ENCODE results near the gene CD1C.
"Not testable (repeated sequence)": the region's sequence is repeated elsewhere in the genome, so short reads cannot be mapped to it uniquely, and the experiment has no call there.

The CD1C gene

DNA sequence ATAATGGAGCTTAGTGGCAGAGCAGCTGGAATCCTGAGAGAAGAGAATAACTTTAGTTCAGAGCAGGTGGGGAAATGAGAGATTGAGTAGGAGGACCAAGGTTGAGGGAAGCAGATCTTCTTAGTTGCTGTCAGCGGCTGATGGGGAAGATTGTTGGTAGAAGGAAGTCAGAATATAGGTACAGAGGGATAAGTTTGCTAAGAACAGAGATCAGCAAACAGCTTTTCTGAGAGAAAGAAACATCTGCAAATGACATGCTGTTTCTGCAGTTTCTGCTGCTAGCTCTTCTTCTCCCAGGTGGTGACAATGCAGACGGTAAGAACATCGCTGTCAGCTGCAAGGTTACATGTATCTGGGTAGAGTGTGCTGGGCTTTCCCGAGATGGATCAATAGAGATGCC is at the start of gene CD1C:
CD1C (plus strand) TSS at position 113 of the 400 bp plus-strand sequence; CDS start at position 255, 142 bp downstream.
- DNase-seq, result no peak

DNA sequence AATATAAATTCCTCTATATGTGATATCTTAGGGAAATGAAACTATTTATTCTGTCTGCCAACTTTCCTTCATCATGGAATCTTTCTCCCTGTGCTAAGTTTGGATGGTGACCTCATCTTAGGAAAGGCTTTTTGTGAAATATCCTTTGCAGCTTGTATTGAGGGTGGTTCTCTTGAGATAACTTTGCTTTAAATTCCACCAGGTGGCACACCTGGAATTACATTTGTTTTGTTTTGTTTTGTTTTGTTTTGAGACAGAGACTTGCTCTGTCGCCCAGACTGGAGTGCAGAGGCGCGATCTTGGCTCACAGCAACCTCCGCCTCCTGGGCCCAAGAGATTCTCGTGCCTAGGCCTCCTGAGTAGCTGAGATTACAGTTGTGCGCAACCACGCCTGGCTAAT is 43.1 kb upstream of the CD1C start:
- DNase-seq, result peak; percentile 13

DNA sequence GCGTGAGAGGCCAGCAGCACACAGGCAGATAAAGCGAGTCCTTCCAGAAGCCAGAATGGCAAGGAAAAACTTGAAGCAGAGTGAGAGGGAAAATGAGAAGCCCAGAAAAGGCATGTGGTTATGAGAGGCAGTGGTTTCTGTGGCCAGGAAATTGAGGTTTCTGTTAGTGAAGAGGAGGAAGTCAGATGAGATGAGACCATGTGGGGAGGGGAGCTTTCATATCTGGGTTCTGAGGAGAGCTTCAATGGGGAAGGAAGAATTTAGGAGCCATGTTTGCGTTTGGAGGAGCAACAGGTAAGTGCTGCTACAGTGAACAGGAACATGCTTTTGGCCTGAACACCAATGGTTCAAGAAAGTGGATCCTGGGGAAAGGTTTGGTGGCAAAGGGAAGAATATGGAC is 41.6 kb upstream of the CD1C start:
- peak; percentile 56 for DNase-seq

DNA sequence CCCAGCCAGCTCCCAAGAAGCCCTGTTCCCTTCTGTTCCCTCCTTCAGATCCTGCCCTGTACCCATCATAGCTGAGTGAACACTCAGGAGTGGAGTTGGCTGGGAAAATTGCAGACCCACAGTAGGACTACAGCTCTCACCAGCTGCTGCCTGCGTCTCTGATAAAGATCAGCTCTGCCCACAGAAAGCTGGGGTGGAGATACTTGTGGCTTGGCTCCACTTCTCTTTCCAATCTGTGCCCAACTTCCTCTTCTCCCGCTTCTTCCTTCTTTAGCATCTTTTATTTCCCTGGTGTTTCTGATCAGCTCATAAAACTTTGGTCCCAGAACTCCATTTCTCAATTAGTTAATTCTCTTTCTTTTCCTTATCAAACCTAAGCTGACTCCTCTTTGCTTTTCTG is 41.0 kb upstream of the CD1C start:
- no peak for DNase-seq

DNA sequence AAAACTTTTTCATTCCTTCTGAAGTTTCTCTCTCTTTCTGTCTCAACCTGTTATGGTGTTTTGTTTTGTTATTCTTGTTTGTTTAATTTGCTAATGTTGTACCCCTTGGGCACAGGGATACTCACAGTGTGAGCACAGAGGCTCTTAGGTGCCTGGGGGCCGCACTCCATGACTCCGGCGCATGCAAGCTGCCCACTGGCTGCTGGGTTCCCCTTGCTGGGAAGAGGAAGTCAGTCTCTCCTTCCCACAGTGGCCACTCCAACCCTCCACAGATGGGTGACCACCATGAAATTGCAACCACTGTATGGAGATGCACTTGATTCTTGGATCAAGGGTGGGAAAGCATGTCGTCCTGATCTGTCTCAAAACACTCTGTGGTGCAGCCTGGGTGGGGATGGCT is 40.1 kb upstream of the CD1C start:
- no peak for DNase-seq

DNA sequence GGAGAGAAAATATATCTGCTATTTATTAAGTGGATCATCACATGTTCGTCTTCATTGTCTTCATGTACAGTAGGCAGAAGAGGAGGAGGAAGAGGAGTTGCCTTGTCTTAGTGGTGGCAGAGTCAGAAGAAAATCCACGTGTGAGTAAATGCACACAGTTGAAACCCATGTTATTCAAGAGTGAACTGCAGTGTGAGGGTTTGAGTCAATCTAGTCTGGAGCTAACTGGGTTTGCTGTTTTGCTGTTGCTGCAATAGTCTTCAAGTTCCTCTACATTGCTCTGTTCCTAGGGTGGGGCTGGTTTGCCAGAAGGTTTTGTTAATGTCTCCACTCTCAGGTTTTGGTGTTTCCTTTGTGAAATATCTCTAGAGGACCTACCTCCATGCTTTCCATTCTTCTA is 38.6 kb upstream of the CD1C start:
- no peak for DNase-seq

DNA sequence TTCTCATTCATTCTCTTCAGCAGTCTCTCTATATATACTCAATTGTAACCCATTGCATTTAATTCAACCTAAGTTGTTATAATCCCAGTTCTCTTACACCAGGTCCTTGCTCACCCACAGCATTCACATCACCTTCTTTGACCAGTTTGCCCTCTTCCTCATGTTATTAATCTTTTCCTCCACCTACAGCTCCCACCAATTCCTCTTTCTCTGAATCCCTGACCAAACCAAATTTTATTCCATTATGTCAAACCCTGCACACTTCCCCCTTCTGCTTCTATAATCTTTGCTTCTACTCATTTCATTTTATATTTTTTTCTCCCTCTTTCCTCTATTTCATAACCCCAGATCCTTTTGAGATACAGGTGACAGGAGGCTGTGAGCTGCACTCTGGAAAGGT is 34.1 kb upstream of the CD1C start:
- DNase-seq, result no peak

DNA sequence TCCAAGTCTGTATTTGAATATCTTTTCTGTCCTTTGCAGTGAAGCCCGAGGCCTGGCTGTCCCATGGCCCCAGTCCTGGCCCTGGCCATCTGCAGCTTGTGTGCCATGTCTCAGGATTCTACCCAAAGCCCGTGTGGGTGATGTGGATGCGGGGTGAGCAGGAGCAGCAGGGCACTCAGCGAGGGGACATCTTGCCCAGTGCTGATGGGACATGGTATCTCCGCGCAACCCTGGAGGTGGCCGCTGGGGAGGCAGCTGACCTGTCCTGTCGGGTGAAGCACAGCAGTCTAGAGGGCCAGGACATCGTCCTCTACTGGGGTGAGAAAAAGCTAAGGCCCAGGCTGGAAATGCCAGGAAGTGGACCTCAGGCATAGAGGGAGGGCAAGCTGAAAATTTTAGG is 33.0 kb upstream of the CD1C start:
- DNase-seq, result not testable (repeated sequence)

DNA sequence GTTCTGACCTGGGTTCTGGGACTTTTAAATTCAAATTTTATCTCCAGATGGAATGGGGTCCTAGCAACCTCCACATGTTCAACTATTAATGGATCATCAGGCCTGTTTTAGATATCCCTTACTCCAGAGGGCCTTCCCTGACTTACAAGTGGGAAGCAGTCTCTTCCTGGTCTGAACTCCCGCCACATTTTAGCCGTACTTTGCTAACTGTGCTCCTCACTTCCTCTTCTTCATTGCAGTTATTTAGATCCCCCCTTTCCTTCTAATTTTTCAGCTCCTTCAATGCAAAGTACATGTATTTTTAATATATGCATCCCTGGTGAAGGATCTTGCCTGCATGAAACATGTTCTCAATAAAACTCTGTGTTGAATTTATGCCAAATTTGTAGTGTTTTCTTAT is 31.8 kb upstream of the CD1C start:
- no peak for DNase-seq

DNA sequence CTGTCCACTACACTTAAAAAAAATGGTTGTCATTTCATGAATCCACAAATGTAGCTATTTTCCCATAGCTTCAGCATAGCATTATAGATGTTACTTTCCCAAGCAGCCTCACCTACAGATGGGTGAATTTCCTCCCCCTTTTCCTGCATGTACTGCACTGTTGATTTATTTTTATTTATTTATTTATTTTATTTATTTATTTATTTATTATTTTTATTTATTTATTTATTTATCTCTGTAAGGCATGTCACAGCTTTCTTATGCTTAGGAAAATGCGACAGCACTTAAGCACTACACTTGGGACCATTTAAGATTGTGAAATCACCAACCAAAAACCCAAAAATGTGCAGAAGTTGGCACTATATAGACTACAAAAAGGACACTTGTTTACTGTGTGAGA is 30.6 kb upstream of the CD1C start:
- DNase-seq, result no peak

DNA sequence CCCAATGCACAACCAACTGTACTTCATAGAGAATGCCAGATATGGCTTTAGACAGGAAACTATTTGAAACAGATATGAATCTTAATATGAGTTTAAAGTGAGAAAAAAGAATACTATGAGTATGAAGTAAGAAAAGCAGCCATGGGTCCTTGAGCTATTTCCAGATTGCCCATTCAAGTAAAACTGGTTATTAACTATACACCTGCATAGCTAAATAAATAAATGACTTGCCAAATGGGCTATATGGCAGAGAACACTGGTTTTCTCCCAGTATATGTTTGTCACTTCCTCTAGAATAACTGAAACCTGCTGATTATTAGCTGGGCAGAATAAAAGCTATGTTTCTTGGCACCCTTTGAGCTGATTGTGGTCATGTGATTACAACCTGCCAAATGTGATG is 17.0 kb upstream of the CD1C start:
- DNase-seq, result no peak

DNA sequence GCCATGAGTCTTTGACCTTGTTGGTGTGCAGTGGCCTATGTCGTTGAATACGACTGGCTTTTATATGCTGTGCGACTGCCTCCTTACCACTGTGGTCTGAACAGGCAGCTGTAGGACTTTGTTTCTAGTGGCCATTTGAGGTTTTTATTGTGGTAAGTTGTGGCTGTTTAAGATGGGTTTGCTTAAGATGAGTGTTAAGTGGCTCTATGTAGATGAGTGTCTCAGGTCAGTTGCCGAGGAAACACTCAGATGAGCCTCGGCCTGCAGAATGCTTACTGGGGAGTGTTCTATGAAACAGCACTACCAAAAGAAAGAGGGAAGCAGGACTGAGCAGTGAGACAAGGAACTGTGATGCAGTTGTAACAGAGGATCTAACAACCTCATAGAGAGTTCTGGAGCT is 14.9 kb upstream of the CD1C start:
- no peak for DNase-seq

DNA sequence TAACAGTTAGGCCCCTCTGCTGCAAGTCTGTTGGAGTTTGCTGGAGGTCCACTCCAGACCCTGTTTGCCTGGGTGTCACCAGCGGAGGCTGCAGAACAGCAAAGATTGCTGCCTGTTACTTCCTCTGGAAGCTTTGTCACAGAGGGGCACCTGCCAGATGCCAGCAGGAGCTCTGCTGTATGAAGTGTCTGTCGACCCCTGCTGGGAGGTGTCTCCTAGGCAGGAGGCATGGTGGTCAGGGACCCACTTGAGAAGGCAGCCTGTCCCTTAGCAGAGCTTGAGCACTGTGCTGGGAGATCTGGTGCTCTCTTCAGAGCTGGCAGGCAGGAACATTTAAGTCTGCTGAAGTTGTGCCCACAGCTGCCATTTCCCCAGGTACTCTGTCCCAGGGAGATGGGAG is 7.3 kb upstream of the CD1C start:
- not testable (repeated sequence) for DNase-seq

DNA sequence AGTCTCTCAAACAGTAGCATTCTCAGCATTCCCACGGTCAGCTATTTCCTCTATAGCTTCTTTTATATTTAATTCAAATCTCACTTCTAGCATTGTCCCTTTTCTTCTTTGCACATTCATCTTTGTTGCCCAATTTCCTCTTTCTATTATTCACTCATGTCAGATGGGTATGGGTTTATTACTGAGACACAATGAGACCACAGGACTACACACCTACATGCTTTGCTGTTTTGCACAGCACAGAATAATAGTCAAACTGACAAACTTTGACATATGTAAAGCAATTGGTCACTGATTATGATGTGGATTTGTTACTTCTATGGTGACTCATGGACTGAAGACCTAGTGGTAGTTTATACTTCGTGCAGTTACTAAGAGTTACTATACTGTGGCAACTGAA is 5.8 kb upstream of the CD1C start:
- no peak for DNase-seq

DNA sequence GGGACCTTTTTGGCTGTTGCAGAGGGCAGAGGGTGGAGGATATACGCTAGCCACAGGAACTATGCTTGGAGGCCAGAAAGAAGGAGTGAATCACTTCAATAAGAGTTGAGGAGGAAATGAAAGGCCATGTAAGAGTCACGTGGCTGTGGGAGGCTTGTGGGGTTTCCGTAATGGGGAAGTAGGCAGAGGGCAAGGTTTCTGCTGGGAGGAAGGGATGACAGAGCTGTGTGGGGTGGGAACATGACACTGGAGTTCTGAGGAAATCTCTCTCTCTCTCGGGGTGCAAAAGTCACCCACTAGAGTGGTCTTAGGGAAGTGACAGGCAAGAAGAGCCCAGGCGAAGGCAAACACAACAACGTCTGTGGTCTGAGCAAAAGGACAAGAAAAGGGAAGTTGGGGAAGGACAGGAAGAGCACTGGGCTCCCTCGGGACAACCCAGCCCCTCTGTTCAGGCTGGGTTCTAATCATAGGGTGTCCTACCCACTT is 3.9 kb upstream of the CD1C start:
- peak; percentile 8 for DNase-seq

DNA sequence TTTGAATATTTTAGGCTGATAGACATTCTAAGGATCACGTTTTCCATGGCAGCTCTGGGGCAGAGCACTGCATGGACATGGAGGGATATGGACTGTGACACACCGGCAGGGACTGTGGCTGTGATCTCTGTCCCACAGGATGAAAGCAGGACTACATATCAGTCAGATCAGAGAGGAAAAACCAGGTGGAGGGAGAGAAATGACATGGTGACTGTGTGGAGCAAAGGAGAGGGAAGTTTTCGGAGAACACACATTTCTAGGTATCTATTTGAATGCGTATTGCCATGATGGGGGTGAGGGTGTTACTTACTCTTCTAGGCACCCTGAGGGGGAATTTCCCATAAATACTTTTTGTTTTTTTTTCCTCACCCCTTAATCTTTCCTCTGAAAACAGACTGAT is 3.2 kb upstream of the CD1C start:
- DNase-seq, result no peak

DNA sequence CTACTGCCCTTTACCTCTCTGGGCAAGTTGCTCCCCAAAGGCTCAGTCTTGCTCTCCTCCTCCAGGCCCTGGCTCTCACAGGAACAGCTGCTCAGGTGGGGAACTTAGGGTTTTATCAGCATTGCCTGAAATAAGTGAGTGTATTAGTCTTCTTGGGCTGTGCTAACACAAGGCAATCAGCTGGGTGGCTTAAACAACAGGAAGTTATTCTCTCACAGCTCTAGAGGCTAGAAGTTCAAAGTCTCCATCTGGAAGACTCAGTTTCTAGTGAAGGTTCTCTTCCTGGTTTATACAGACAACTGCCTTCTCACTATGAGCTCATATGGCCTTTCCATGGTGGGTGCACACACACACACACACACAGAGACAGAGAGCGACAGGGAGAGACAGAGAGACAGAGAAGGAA is 2.8 kb upstream of the CD1C start:
- DNase-seq, result no peak

DNA sequence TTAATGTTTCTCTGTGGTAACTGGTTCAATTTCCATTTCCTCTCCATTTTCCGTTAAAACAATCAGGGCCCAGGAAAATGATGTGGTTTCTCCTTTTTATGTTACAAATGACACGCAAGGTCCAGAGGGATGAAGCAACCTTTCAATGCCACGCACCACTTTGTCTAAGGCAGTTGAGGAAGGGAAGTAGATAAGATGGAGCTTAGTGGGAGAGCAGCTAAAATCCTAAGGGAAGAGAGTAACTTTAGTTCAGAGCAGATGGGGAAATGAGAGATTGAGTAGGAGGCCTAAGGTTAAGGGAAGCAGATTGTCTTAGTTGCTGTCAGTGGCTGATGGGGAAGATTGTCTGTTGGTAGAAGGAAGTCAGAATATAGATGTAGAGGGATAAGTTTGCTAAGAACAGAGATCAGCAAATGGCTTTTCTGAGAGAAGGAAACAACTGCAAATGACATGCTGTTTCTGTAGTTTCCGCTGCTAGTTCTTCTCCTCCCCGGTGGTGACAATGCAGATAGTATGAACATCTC is 660 bp downstream of the CD1C start:
- DNase-seq, result no peak

DNA sequence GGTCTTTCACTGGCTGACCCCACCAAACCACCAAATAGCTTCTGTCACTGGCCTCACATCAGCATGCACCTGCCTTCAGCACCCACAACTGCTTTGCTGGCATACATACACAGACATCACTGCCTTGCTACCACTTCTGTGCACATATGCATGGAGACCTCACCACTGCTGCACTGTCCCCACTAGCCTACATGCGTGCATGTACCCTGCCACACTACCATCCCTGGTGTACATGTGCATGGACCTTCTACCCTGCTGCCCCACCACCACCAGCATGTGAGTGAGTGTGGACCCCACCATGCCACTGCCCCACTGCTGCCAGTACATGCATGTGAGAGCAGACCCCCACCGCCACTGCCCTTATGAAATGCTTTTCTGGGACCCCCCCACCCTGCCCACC is 6.1 kb downstream of the CD1C start:
- no peak for DNase-seq

DNA sequence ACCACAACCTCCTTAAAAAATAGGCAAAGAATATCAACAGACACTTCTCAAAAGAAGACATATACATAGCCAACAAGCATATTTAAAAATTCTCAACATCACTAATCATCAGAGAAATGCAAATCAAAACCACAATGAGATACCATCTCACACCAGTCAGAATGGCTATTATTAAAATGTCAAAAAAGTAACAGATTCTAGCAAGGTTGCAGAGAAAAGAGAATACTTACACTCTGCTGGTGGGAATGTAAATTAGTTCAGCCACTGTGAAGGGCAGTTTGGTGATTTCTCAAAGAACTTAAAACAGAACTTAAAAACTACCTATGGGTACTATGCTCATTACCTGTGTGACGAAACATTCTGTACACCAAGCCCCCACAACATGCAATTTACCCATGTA is 20.9 kb downstream of the CD1C start:
- DNase-seq, result no peak

DNA sequence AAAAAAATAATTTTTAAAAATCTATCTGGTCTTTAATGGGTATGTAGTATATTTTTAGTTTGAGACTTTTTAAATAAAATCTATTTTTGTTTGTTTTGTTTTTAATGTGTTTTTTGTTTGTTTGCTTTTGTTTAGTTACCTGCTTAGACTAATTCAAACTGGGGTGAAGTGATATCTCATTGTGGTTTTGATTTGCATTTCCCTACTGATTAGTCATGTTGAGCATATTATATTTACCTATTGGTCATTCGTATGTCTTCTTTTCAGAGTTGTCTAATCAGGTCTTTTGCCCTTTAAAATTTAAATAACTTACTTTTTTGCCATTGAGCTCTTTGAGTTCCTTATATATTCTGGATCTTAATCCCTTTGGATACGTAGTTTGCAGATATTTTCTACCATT is 21.3 kb downstream of the CD1C start:
- no peak for DNase-seq

DNA sequence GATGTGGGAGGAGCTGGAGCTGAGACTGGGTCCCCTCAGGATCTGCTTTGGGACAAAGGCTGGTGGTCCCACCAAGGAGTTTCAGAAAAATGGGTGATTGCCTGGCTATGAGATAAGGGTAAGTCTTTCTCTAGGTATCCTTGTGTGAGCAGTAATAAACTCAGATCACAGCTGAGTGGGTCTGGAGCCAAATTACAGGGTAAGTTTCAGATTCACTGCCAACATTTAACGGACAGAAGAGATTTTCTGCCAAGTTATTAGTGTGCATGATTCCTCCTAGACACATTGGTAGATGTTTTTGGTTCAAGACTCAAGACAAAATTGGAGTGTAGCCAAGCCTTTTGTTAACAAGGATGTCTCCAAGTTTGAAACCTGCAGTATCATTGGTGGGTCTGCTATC is 34.1 kb downstream of the CD1C start:
- DNase-seq, result no peak

DNA sequence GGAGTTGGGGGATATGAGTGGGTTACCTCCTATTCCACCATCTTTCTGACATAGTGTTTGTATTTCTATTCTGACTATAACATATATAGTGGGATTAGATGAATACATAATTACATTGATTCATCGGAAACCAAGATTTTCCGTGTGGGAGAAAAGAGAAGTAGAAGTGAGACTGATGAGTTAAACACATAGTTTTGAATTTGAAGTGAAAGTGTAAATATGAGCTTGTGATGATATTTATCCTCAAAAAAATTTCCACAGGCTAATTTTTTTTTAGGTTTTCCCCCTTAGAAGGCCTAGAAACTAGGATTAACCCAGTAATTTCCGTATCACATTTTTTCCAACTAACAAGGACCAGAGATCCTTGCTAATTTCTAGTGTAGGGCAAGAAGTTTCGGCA is 34.7 kb downstream of the CD1C start:
- DNase-seq, result no peak

DNA sequence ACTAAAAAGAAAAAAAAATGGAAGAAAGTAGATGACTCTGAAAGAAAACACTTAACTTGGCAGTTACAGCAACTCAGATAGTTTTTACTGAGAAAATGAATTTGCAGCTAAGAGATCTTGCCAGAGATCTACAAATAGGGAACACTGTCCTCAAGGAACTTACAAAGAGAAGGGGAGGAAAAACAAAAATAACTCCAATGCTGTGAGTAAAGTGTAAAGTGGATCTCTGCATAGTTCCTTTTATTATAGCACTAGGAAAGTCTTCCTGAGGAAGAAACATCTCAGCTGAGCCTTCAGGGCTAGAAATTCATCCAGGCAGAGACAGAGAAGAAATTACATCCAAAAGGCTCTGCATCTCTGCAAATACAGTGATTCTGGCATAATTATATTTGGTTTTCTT is 37.8 kb downstream of the CD1C start:
- DNase-seq, result no peak

DNA sequence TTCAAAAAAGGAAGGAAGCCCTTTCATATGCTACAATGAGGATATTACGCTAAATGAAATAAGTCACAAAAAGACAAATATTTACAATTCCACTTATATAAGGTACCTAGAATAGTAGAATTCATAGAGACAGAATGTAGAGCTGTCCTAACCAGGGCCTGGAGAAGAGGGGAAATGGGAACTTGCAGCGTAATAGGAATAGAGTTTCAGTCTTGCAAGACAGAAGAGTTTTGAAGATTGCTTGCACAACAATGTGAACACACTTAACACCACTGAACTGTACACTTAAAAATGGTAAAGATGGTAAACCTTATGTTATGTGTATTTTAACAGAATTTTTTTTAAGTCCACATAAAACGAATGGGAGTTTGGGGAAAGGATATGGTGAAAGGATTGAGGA is 38.7 kb downstream of the CD1C start:
- no peak for DNase-seq

DNA sequence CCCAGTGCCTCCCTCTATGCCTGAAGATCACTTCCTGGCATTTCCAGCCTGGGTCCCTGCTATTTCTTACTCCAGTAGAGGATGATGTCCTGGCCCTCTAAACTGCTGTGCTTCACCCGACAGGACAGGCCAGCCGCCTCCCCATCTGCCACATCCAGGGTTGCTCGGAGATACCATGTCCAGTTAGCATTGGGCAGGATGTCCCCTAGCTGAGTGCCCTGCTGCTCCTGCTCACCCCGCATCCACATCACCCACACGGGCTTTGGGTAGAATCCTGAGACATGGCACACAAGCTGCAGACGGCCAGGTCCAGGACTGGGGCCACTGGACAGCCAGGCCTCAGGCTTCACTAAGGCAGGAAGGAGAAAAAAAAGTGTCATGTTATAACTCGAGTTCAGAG is 39.6 kb downstream of the CD1C start:
- DNase-seq, result no peak
